Measurements from ENCODE around the gene NEDD8. TPM values are rescaled to one million over a fixed set of nuclear protein-coding genes. Genes with fewer than 3 reads are reported as not detected.

The NEDD8 gene
- total and polyA plus RNA-seq, 2 experiments from 2014 or later, result 130 to 418 TPM

- no peaks in the 10 kb centered on the region; the same call in none of the 2 replicates for H4K20me1 ChIP-seq (replicated peaks; ENCODE audit: insufficient read depth)
- no peaks in the 10 kb centered on the region for H3F3A ChIP-seq (replicated peaks; ENCODE audit: low read depth)
- no peak overlapping the region for H3K4me2 ChIP-seq
- TF ChIP-seq POLR2AphosphoS5 (IDR thresholded peaks at IDR 0.05; ENCODE audit: low read depth), result no peak
- no peak for TF ChIP-seq ZNF114 (CRISPR knock-in tag; IDR thresholded peaks at IDR 0.05)
- TF ChIP-seq CREB1 (CRISPR knock-in tag; IDR thresholded peaks at IDR 0.05; ENCODE audit: low read depth), result no peak
- H2AFZ ChIP-seq, result no peak overlapping the region
- H3K27me3 ChIP-seq (ENCODE audit: insufficient read depth), result no peaks in the 10 kb centered on the region
- H3K79me2 ChIP-seq (replicated peaks; ENCODE audit: insufficient read depth), result no peaks in the 10 kb centered on the region
- peaks cover 3% of the 10 kb centered on the region; the same call in 2 of the 3 replicates for H3K9me3 Mint-ChIP-seq
- H3K4me3 Mint-ChIP-seq, result no peak overlapping the region
- H3K9me2 ChIP-seq (ENCODE audit: insufficient read depth), result no peaks in the 10 kb centered on the region
- no peak overlapping the region for H3K4me3 ChIP-seq
- no peaks in the 10 kb centered on the region for H3K4me1 ChIP-seq (ENCODE audit: insufficient read depth)
- H3K4me1 Mint-ChIP-seq, result no peaks in the 10 kb centered on the region
- H3K27me3 Mint-ChIP-seq (ENCODE audit: insufficient read depth, low read depth, poor library complexity), result peaks cover 26% of the 10 kb centered on the region
- H3K36me3 ChIP-seq (ENCODE audit: insufficient read depth), result no peaks in the 10 kb centered on the region; the same call in 1 of the 2 replicates
- no peak for ATAC-seq
- H3K27ac Mint-ChIP-seq, result peak overlapping the region; percentile 78
- peaks cover 64% of the 10 kb centered on the region for H3K36me3 Mint-ChIP-seq (ENCODE audit: low read depth)
- no peak overlapping the region for H3K27ac ChIP-seq (ENCODE audit: low read depth)
- DNase-seq (ENCODE audit: low spot score), result no peak
Measured at GRCh38 chr14:24179294-24179960, 52.7 kb downstream of the NEDD8 start.

GRCh38 chr14:24178399-24179178 is 53.6 kb downstream of the NEDD8 start:
- H3K36me3 Mint-ChIP-seq (ENCODE audit: low read depth), result peaks cover 58% of the 10 kb centered on the region
- Histone ChIP-seq H4K20me1 (replicated peaks; ENCODE audit: insufficient read depth) (no peaks in the 10 kb centered on the region; the same call in none of the 2 replicates), H3K4me2 (no peak overlapping the region), H3K9me2 (ENCODE audit: insufficient read depth) (no peaks in the 10 kb centered on the region), H3K27ac (ENCODE audit: low read depth) (no peak overlapping the region), H3K4me3 (no peak overlapping the region), H3K4me1 (ENCODE audit: insufficient read depth) (no peaks in the 10 kb centered on the region), H3K27me3 (ENCODE audit: insufficient read depth) (no peaks in the 10 kb centered on the region), H3K36me3 (ENCODE audit: insufficient read depth) (no peaks in the 10 kb centered on the region; the same call in 1 of the 2 replicates), H2AFZ (no peak overlapping the region), H3K79me2 (replicated peaks; ENCODE audit: insufficient read depth) (no peaks in the 10 kb centered on the region), H3F3A (replicated peaks; ENCODE audit: low read depth) (no peaks in the 10 kb centered on the region)
- peaks cover 3% of the 10 kb centered on the region; the same call in 2 of the 3 replicates for H3K9me3 Mint-ChIP-seq
- no peak overlapping the region for H3K4me3 Mint-ChIP-seq
- ATAC-seq (no peak), DNase-seq (ENCODE audit: low spot score) (no peak)
- peak overlapping the region; percentile 78 for H3K27ac Mint-ChIP-seq
- peaks cover 27% of the 10 kb centered on the region for H3K27me3 Mint-ChIP-seq (ENCODE audit: insufficient read depth, low read depth, poor library complexity)
- no peaks in the 10 kb centered on the region for H3K4me1 Mint-ChIP-seq
- TF ChIP-seq CREB1 (CRISPR knock-in tag; IDR thresholded peaks at IDR 0.05; ENCODE audit: low read depth) (no peak), JUNB (IDR thresholded peaks at IDR 0.05; ENCODE audit: unreplicated experiment) (no peak), STAT1 (IDR thresholded peaks at IDR 0.05; ENCODE audit: unreplicated experiment) (no peak), POLR2AphosphoS5 (IDR thresholded peaks at IDR 0.05; ENCODE audit: low read depth) (no peak), EZH2phosphoT487 (IDR thresholded peaks at IDR 0.05; ENCODE audit: unreplicated experiment) (no peak), NANOG (IDR thresholded peaks at IDR 0.05; ENCODE audit: borderline replicate concordance) (no peak), ZNF114 (CRISPR knock-in tag; IDR thresholded peaks at IDR 0.05) (no peak), ZNF331 (CRISPR knock-in tag; IDR thresholded peaks at IDR 0.05; ENCODE audit: low read depth) (no peak), ETS1 (IDR thresholded peaks at IDR 0.05) (no peak), EZH2 (IDR thresholded peaks at IDR 0.05; ENCODE audit: low read depth, unreplicated experiment) (no peak)
- TF ChIP-seq, protein P1, sequence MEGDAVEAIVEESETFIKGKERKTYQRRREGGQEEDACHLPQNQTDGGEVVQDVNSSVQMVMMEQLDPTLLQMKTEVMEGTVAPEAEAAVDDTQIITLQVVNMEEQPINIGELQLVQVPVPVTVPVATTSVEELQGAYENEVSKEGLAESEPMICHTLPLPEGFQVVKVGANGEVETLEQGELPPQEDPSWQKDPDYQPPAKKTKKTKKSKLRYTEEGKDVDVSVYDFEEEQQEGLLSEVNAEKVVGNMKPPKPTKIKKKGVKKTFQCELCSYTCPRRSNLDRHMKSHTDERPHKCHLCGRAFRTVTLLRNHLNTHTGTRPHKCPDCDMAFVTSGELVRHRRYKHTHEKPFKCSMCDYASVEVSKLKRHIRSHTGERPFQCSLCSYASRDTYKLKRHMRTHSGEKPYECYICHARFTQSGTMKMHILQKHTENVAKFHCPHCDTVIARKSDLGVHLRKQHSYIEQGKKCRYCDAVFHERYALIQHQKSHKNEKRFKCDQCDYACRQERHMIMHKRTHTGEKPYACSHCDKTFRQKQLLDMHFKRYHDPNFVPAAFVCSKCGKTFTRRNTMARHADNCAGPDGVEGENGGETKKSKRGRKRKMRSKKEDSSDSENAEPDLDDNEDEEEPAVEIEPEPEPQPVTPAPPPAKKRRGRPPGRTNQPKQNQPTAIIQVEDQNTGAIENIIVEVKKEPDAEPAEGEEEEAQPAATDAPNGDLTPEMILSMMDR (conservative IDR thresholded peaks at IDR 0.05; ENCODE audit: low read depth in 2 of 2), result no peak

Measured in GM23338 (cell line).